HEK293 (cell line): ENCODE results near the gene LUC7L2.

Experiments used
- CTCF ChIP-seq: fragments of 450-650 bp; formaldehyde crosslinking; IDR thresholded peaks from 2 replicates; pipeline ENCODE4 v1.5.1; 2016; ENCODE audit warnings: missing biosample characterization, missing genetic modification characterization
- PATZ1 ChIP-seq: fragments of 450-650 bp; formaldehyde crosslinking; IDR thresholded peaks from 2 replicates; pipeline ENCODE4 v1.5.1; 2016; ENCODE audit warnings: missing biosample characterization, missing genetic modification characterization
- PBX3 ChIP-seq: sonication (generic); formaldehyde crosslinking; IDR thresholded peaks from 2 replicates; pipeline ENCODE4 v1.8.1; 2022; ENCODE audit warnings: mild to moderate bottlenecking, moderate library complexity, missing genetic modification reagents
- ZNF140 ChIP-seq: fragments of 450-650 bp; formaldehyde crosslinking; IDR thresholded peaks from 2 replicates; pipeline ENCODE4 v1.5.1; 2016; ENCODE audit warnings: missing biosample characterization, missing genetic modification characterization
- ZNF274 ChIP-seq, 2 experiments: fragments of 200-500 bp in 1 of 2; fragments of 450-650 bp in 1 of 2; sonication (Bioruptor generic) in 1 of 2; formaldehyde crosslinking in 1 of 2; IDR thresholded peaks; 2 replicates each; pipeline versions ENCODE4 v1.5.1 to v1.6.1; 2014 to 2016; ENCODE audit warnings: borderline replicate concordance in 1 of 2, inconsistent platforms in 1 of 2, low read length in 1 of 2, missing biosample characterization in 1 of 2, missing genetic modification characterization in 1 of 2

- TF ChIP-seq CTCF (tag by site-specific recombination): no peak
- TF ChIP-seq PATZ1 (tag by site-specific recombination): no peak
- no peak for TF ChIP-seq ZNF274 (IDR thresholded peaks at IDR 0.05; ENCODE audit: low read length)
- no peak for TF ChIP-seq ZNF274 (tag by site-specific recombination; IDR thresholded peaks at IDR 0.05; ENCODE audit: borderline replicate concordance)
- TF ChIP-seq ZNF140 (tag by site-specific recombination): no peak
- no peak for TF ChIP-seq PBX3
These were observed 82.3 kb downstream of the LUC7L2 start for GRCh38 chr7:139441961-139442360.
